ENCODE data around the gene NKAIN1.

Gene NKAIN1

GRCh38 chr1:31207569-31207968 lies 32.1 kb downstream of the NKAIN1 start:
- no peak overlapping the region for H3K27ac ChIP-seq
- TF ChIP-seq ZFX (IDR thresholded peaks at IDR 0.05), result no peak
- TF ChIP-seq, protein P1, sequence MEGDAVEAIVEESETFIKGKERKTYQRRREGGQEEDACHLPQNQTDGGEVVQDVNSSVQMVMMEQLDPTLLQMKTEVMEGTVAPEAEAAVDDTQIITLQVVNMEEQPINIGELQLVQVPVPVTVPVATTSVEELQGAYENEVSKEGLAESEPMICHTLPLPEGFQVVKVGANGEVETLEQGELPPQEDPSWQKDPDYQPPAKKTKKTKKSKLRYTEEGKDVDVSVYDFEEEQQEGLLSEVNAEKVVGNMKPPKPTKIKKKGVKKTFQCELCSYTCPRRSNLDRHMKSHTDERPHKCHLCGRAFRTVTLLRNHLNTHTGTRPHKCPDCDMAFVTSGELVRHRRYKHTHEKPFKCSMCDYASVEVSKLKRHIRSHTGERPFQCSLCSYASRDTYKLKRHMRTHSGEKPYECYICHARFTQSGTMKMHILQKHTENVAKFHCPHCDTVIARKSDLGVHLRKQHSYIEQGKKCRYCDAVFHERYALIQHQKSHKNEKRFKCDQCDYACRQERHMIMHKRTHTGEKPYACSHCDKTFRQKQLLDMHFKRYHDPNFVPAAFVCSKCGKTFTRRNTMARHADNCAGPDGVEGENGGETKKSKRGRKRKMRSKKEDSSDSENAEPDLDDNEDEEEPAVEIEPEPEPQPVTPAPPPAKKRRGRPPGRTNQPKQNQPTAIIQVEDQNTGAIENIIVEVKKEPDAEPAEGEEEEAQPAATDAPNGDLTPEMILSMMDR (conservative IDR thresholded peaks at IDR 0.05), result no peak

GRCh38 chr1:31207046-31207445 lies 32.6 kb downstream of the NKAIN1 start:
- no peak for TF ChIP-seq ZFX (IDR thresholded peaks at IDR 0.05)
- TF ChIP-seq, protein P1 (conservative IDR thresholded peaks at IDR 0.05), result no peak
- H3K27ac ChIP-seq, result no peak overlapping the region

DNA sequence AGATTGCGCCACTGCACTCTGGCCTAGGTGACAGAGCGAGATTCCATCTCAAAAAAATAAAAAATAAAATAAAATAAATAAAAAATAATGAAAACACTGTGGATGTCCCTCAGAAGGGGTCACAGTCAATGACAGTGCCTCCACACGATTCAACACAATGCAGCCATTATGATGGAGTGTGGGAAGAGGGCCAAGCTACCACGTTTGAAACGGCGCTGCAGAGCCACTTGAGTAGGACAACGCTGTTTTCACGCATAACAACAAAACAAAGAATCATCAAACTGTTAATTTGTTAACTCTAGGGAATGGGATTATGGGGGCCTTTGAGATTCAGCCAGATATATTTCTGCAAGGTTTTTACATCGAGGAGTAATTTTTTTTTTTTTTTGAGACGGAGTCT lies 36.5 kb downstream of the NKAIN1 start:
- TF ChIP-seq ZFX (IDR thresholded peaks at IDR 0.05), result no peak
- TF ChIP-seq, protein P1 (conservative IDR thresholded peaks at IDR 0.05), result no peak
- H3K27ac ChIP-seq, result no peak overlapping the region

DNA sequence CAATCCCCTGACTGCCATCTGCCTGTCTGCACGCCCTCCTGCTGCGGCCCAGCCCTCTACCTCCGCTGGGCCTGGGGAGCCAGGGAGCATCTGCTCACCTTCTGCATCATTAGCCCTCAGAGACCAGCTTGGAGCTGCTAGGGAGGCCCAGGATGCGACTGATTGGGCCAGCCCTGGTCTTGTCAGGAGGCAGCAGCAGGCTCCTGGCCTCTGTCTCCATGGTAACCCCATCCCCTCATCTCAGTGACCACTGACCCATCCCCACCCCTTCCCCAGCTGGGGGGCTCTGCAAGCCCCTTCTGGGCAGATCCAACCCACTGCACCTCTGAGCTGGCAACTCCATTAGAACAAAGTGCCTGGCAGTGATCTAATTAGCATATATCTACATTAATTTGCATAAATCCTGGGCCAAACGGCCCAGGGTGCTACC lies 37.7 kb downstream of the NKAIN1 start:
- TF ChIP-seq, protein P1 (conservative IDR thresholded peaks at IDR 0.05), result no peak
- TF ChIP-seq ZFX (IDR thresholded peaks at IDR 0.05), result no peak
- H3K27ac ChIP-seq, result no peak overlapping the region

DNA sequence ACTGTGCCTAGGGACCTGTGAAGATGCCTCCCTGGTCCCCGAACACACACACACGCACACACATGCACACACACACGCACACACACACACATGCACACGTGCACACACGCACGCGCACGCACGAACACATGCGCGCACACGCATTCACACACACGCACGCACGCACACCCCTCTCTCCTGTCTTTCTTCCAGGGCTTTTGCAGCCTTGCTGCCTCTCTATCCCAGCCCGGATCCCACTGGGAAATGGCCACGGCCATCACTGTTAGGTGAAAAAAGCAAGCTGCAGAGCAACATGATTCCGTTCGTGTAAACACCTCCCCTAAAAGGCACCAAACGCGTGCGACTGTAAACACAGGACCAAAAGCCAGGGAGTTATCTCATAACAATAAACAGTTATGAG lies 39.7 kb downstream of the NKAIN1 start:
- no peak for TF ChIP-seq ZFX (IDR thresholded peaks at IDR 0.05)
- TF ChIP-seq, protein P1 (conservative IDR thresholded peaks at IDR 0.05), result no peak
- no peak overlapping the region for H3K27ac ChIP-seq

GRCh38 chr1:31199236-31199790 lies 40.4 kb downstream of the NKAIN1 start:
- TF ChIP-seq, protein P1 (conservative IDR thresholded peaks at IDR 0.05), result no peak
- no peak for TF ChIP-seq ZFX (IDR thresholded peaks at IDR 0.05)

DNA sequence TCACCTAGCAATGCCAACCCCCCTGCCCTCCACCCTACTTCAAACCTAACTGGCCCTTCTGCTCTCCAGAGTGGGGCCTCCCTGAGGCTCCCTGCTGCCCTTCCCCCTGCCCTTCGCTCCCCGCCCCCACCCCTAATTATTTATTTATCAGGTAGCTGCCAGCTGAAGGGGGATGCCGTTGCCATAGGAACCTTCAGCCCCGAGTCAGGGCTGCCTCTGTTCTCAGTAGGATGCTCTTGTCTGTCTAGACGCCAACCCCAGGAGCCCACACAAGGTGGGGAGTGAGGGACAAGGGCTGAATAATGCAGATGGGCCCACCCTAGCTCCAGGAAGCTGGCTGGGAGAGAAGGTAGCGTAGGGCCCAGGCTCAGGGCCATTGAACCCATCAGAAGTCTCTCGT lies 41.1 kb downstream of the NKAIN1 start:
- H3K27ac ChIP-seq, result no peak overlapping the region
- TF ChIP-seq, protein P1 (conservative IDR thresholded peaks at IDR 0.05), result no peak
- no peak for TF ChIP-seq ZFX (IDR thresholded peaks at IDR 0.05)

More at GRCh38 chr1:31199236-31199790, 40.4 kb downstream of the NKAIN1 start:
- H3K27ac ChIP-seq, result no peak overlapping the region

All from C4-2B (cell line).